ENCODE measurements around the gene ANXA6.

Gene ANXA6

DNA sequence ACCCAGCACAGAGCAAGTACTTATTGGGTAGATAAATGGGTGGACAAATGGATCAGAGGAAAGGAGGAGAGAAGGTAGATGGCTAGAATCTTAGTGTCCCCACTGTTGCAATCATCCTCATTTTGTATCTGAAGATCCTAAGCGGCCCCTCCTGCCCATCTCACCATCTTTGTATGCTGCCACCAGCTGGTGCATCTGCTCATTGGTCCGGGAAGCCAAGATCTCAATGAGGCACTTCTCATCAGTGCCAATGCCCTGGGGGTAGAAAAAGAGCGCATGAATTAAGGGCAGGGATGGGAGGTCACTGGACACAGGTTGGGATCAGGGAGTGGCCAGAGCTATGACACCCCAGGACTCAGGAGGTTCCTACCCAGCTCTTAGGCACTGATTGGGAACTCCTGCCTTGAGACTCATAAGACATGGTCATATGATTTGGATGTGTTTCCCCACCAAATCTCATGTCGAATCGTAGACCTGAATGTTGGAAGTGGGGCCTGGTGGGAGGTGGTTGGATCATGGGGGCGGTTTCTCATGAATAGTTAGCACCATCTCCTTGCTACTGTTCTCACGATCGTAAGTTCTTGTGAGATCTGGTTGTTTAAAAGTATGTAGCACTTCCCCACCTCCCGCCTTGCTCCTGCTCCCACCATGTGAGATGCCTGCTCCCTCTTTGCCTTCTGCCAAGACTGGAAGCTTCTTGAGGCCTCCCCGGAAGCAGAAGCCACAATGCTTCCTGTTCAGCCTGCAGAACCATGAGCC, 20.3 kb downstream of the ANXA6 start:
- no peaks in the 10 kb centered on the region for H3K36me3 ChIP-seq (ENCODE audit: insufficient read depth)
- H3K27me3 ChIP-seq (ENCODE audit: insufficient read depth, low read depth) = no peaks in the 10 kb centered on the region
- no peak overlapping the region for H3K4me3 ChIP-seq (IDR thresholded peaks at IDR 0.05; ENCODE audit: insufficient read depth, low read depth, low read length)
- H4K20me1 ChIP-seq (ENCODE audit: insufficient read depth) = no peaks in the 10 kb centered on the region
- peaks cover 26% of the 10 kb centered on the region for H3K79me2 ChIP-seq (ENCODE audit: insufficient read depth, low read depth)
- no peak overlapping the region for H3K4me2 ChIP-seq
- TF ChIP-seq, protein P1, sequence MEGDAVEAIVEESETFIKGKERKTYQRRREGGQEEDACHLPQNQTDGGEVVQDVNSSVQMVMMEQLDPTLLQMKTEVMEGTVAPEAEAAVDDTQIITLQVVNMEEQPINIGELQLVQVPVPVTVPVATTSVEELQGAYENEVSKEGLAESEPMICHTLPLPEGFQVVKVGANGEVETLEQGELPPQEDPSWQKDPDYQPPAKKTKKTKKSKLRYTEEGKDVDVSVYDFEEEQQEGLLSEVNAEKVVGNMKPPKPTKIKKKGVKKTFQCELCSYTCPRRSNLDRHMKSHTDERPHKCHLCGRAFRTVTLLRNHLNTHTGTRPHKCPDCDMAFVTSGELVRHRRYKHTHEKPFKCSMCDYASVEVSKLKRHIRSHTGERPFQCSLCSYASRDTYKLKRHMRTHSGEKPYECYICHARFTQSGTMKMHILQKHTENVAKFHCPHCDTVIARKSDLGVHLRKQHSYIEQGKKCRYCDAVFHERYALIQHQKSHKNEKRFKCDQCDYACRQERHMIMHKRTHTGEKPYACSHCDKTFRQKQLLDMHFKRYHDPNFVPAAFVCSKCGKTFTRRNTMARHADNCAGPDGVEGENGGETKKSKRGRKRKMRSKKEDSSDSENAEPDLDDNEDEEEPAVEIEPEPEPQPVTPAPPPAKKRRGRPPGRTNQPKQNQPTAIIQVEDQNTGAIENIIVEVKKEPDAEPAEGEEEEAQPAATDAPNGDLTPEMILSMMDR (conservative IDR thresholded peaks at IDR 0.05; ENCODE audit: low read depth, low read length) = no peak
- H2AFZ ChIP-seq (ENCODE audit: low read depth) = no peak overlapping the region
- no peak overlapping the region for H3K27ac ChIP-seq
- no peak overlapping the region for H3K9ac ChIP-seq
- peaks cover 43% of the 10 kb centered on the region for H3K4me1 ChIP-seq (ENCODE audit: low read depth, poor library complexity, severe bottlenecking)

DNA sequence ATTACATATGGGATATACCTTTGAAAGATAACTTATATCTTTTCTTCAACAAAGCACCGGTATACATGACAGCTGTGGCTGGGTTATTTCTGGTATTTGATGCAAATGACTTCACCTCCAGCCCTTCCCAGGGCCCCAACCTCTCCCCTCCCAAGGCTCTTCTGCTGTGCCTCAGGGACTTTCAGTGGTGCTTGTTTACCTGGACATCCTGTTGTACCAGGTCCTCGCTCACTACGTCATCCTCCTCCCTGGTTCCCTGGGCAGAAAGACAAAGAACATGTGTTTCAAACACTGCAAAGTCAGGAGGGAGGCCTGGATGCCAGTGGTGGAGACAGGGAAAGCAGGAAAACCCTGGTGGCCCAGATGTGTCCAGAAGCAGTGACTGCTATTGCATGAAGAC, 23.4 kb downstream of the ANXA6 start:
- Histone ChIP-seq H4K20me1 (ENCODE audit: insufficient read depth) (no peaks in the 10 kb centered on the region), H3K9ac (no peak overlapping the region), H3K79me2 (ENCODE audit: insufficient read depth, low read depth) (0 out of 2 replicates have a peak, but pooled peaks cover 3% of the 10 kb centered on the region), H2AFZ (ENCODE audit: low read depth) (no peak overlapping the region), H3K27ac (no peak overlapping the region; the same call in 1 of the 2 replicates), H3K27me3 (ENCODE audit: insufficient read depth, low read depth) (no peaks in the 10 kb centered on the region), H3K4me2 (no peak overlapping the region), H3K4me3 (IDR thresholded peaks at IDR 0.05; ENCODE audit: insufficient read depth, low read depth, low read length) (no peak overlapping the region), H3K36me3 (ENCODE audit: insufficient read depth) (no peaks in the 10 kb centered on the region), H3K4me1 (ENCODE audit: low read depth, poor library complexity, severe bottlenecking) (peaks cover 22% of the 10 kb centered on the region)
- TF ChIP-seq, protein P1 (conservative IDR thresholded peaks at IDR 0.05; ENCODE audit: low read depth, low read length) = no peak

DNA sequence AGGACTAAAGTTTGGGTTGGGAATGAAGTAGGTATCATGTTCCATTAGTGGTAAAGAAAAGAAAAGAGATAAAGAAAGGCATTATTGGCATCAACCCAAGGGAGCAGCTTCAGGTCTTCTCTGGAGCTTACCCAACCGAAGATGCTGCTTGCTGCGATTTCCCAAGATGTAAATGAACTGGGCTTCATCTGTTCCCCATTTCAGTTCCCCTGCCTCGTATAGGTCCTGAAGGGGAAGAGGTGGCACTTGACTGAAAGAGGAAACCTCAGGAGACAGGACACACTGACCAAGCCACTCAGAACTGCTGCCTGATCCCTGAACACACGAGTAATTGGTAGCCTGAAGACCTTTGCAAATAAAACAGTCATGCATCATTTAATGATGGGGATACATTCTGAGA, 24.6 kb downstream of the ANXA6 start:
- no peak overlapping the region for H3K4me2 ChIP-seq
- H3K36me3 ChIP-seq (ENCODE audit: insufficient read depth) = no peaks in the 10 kb centered on the region
- H3K9ac ChIP-seq = no peak overlapping the region
- no peak overlapping the region for H3K27ac ChIP-seq
- no peak overlapping the region for H2AFZ ChIP-seq (ENCODE audit: low read depth)
- H3K4me3 ChIP-seq (IDR thresholded peaks at IDR 0.05; ENCODE audit: insufficient read depth, low read depth, low read length) = no peak overlapping the region
- H3K4me1 ChIP-seq (ENCODE audit: low read depth, poor library complexity, severe bottlenecking) = peaks cover 22% of the 10 kb centered on the region
- TF ChIP-seq, protein P1 (conservative IDR thresholded peaks at IDR 0.05; ENCODE audit: low read depth, low read length) = no peak
- H3K27me3 ChIP-seq (ENCODE audit: insufficient read depth, low read depth) = no peaks in the 10 kb centered on the region
- H4K20me1 ChIP-seq (ENCODE audit: insufficient read depth) = no peaks in the 10 kb centered on the region
- no peaks in the 10 kb centered on the region for H3K79me2 ChIP-seq (ENCODE audit: insufficient read depth, low read depth)

DNA sequence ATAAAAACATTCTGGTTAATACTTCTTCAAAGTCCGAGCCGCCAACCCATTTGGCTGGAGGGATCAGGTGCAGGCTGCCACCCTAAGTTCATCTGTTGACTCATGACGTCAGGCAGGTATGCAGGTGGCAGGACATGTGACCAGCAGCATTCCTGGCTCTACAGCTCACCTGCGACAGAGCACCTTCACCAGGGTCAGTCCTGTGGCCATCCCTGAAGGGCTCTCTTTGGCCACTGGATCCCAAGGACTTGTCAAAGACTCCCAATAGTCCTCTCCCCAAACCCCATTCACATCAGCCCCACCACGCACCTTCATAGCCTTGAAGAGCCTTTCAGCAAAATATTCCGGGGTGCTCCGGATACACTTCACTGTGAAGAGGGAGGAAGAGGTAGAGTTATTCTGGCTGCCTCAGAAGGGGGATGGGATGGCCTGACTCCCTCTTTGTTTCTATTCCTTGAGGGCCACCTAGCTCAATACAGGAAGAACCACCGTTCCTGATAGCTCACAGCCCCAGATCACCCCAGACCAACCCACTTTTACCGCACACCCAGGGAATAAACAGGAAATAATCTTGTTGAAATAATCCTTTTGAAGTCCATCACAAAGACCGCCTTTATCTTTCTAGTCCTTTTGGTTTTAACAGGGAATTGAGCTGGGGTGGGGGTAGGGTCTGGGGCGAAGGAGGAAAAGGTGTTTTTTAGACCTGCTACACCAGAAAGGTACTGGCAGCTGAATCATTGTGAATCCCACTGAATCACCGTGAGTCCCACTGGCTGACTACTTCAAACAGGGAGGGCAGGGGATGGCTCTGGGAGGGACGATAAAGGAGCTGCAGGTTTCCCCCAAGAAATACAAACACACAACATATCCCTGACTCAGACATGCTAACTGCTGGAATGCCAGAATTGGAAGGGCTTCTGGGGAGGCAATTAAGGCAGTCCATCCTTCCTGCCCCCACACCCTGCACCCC, 26.4 kb downstream of the ANXA6 start:
- no peaks in the 10 kb centered on the region for H3K79me2 ChIP-seq (ENCODE audit: insufficient read depth, low read depth)
- no peak overlapping the region for H2AFZ ChIP-seq (ENCODE audit: low read depth)
- no peak overlapping the region for H3K9ac ChIP-seq
- TF ChIP-seq, protein P1 (conservative IDR thresholded peaks at IDR 0.05; ENCODE audit: low read depth, low read length) = no peak
- no peaks in the 10 kb centered on the region for H4K20me1 ChIP-seq (ENCODE audit: insufficient read depth)
- H3K4me1 ChIP-seq (ENCODE audit: low read depth, poor library complexity, severe bottlenecking) = peaks cover 21% of the 10 kb centered on the region
- no peak overlapping the region for H3K4me2 ChIP-seq
- no peak overlapping the region for H3K4me3 ChIP-seq (IDR thresholded peaks at IDR 0.05; ENCODE audit: insufficient read depth, low read depth, low read length)
- no peak overlapping the region for H3K27ac ChIP-seq
- H3K27me3 ChIP-seq (ENCODE audit: insufficient read depth, low read depth) = no peaks in the 10 kb centered on the region
- no peaks in the 10 kb centered on the region for H3K36me3 ChIP-seq (ENCODE audit: insufficient read depth)
